Neuronal stem cell (in vitro differentiated cells): ENCODE data around the gene ASB2.

Source experiments
- DNase-seq: peaks from one replicate; pipeline ENCODE4 v3.0.0-alpha.2; 2013; ENCODE audit warnings: low spot score
- H2AFZ ChIP-seq: one replicate; pipeline ENCODE4 v1.6.1; 2013; ENCODE audit warnings: mild to moderate bottlenecking, low read length, inconsistent platforms
- H2AK5ac ChIP-seq: 2 replicates; pipeline ENCODE4 v1.6.1; 2013; ENCODE audit warnings: low read depth, mild to moderate bottlenecking, inconsistent platforms, low read length, moderate library complexity, mixed read lengths
- H2BK120ac ChIP-seq: 2 replicates; pipeline ENCODE4 v1.6.1; 2013; ENCODE audit warnings: low read depth, mild to moderate bottlenecking, inconsistent platforms, low read length, moderate library complexity, mixed read lengths
- H2BK12ac ChIP-seq: one replicate; pipeline ENCODE4 v1.6.1; 2013; ENCODE audit warnings: low read length, inconsistent platforms
- H2BK15ac ChIP-seq: 2 replicates; pipeline ENCODE4 v1.6.1; 2013; ENCODE audit warnings: mild to moderate bottlenecking, low read length, inconsistent platforms, mixed read lengths
- H2BK5ac ChIP-seq: one replicate; pipeline ENCODE4 v1.6.1; 2013; ENCODE audit warnings: inconsistent platforms, mild to moderate bottlenecking, low read length, moderate library complexity
- H3K14ac ChIP-seq: one replicate; pipeline ENCODE4 v1.6.1; 2013; ENCODE audit warnings: low read length, inconsistent platforms
- H3K18ac ChIP-seq: 2 replicates; pipeline ENCODE4 v1.6.1; 2013; ENCODE audit warnings: low read length, inconsistent platforms
- H3K23ac ChIP-seq: 2 replicates; pipeline ENCODE4 v1.6.1; 2013; ENCODE audit warnings: low read depth, mild to moderate bottlenecking, mixed read lengths, low read length, inconsistent platforms; ENCODE audit not compliant: poor library complexity
- H3K27ac ChIP-seq: replicated peaks from 3 replicates; pipeline ENCODE4 v1.5.1; 2013; ENCODE audit warnings: low read length, inconsistent platforms
- H3K27me3 ChIP-seq, 3 experiments: 2 replicates each; pipeline ENCODE4 v1.6.1; 2013; ENCODE audit warnings: low read length in 3 of 3, mild to moderate bottlenecking in 2 of 3, inconsistent platforms in 1 of 3, low read depth in 1 of 3, mixed read lengths in 1 of 3, moderate library complexity in 1 of 3; ENCODE audit not compliant: control insufficient read depth in 3 of 3, insufficient read depth in 3 of 3
- H3K36me3 ChIP-seq, 2 donors: replicated peaks in 1 of 2; 2 replicates each; pipeline ENCODE4 v1.6.1; 2013; ENCODE audit warnings: low read length in 2 of 2; ENCODE audit not compliant: control insufficient read depth in 2 of 2, insufficient read depth in 2 of 2
- H3K4ac ChIP-seq: 2 replicates; pipeline ENCODE4 v1.6.1; 2013; ENCODE audit warnings: inconsistent platforms, mild to moderate bottlenecking, low read length, moderate library complexity
- H3K4me1 ChIP-seq, 2 donors: 1 replicate in 1 of 2; 2 replicates in 1 of 2; pipeline ENCODE4 v1.6.1; 2013; ENCODE audit warnings: low read length in 2 of 2, low read depth in 1 of 2; ENCODE audit not compliant: control insufficient read depth in 2 of 2, insufficient read depth in 1 of 2
- H3K4me2 ChIP-seq: one replicate; pipeline ENCODE4 v1.6.1; 2013; ENCODE audit warnings: mild to moderate bottlenecking, low read length, inconsistent platforms; ENCODE audit not compliant: insufficient read depth, poor library complexity, severe bottlenecking
- H3K4me3 ChIP-seq, 2 donors: 2 replicates each; pipeline ENCODE4 v1.5.1; 2013; ENCODE audit warnings: low read length in 2 of 2, mild to moderate bottlenecking in 2 of 2, inconsistent platforms in 1 of 2, moderate library complexity in 1 of 2
- H3K79me1 ChIP-seq: one replicate; pipeline ENCODE4 v1.6.1; 2013; ENCODE audit warnings: low read depth, mild to moderate bottlenecking, inconsistent platforms, low read length, moderate library complexity
- H3K9ac ChIP-seq: one replicate; pipeline ENCODE4 v1.6.1; 2013; ENCODE audit warnings: mild to moderate bottlenecking, low read depth, low read length, inconsistent platforms; ENCODE audit not compliant: poor library complexity
- H3K9me3 ChIP-seq, 2 donors: replicated peaks in 1 of 2; 2 replicates each; pipeline versions ENCODE3 to v1.6.1; 2013; ENCODE audit warnings: low read length in 2 of 2, mild to moderate bottlenecking in 2 of 2, inconsistent platforms in 1 of 2, low read depth in 1 of 2, mixed read lengths in 1 of 2, moderate library complexity in 1 of 2; ENCODE audit not compliant: control insufficient read depth in 2 of 2, insufficient read depth in 1 of 2
- H4K8ac ChIP-seq: one replicate; pipeline ENCODE4 v1.6.1; 2013; ENCODE audit warnings: low read depth, mild to moderate bottlenecking, inconsistent platforms, low read length, moderate library complexity
- H4K91ac ChIP-seq: one replicate; pipeline ENCODE4 v1.6.1; 2013; ENCODE audit warnings: low read length, low read depth, mild to moderate bottlenecking, inconsistent platforms; ENCODE audit not compliant: poor library complexity
- WGBS, 2 donors: extraction: QIAGEN DNeasy Blood & Tissue Kit; methylation state at CpG; one replicate each; pipeline ENCODE4 v1.1.7; 2013; ENCODE audit warnings: missing lambda C conversion rate in 2 of 2, mixed read lengths in 1 of 2; ENCODE audit not compliant: insufficient read length in 2 of 2, insufficient replicate concordance in 1 of 2; ENCODE audit errors: extremely low coverage in 2 of 2; 5-methylcytosine and 5-hydroxymethylcytosine counted together

ASB2 gene

DNA sequence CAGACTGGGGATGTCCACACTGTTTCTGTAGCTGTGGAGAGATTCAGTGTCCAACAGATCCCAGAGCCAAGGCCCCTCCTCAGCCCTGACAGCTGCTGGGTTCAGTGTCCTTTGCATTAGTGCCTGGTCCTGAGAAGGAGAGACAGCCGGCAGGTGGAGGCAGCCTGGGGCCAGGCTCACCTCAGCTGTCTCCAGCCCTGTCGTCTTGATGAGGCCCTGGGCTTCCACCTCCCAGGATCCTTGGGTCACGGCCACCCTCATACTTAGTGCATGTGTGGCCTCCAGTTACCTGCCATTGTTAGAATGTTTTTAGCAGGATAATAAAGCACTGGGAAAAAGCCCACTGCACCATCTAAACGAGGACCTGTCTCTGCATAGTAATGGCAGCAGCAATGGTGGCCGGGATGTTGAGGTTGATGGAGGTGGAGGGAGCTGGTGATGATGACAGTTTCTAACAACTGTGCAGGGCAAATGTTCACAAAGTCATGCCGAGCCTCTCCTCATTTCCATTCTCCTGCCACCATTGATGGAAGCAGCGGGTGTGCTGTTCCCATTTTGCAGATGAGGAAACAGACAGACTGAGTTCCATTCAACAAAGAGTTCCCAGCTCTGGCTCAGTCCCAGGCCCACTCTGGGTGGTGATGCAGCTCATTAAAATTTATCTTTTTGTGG is 17.7 kb downstream of the ASB2 start:
- Histone ChIP-seq H3K4me3 (no peak overlapping the region), H3K14ac (no peak overlapping the region), H3K9me3 (no peaks in the 10 kb centered on the region), H3K36me3 (no peaks in the 10 kb centered on the region), H2AFZ (no peak overlapping the region), H4K91ac (no peak overlapping the region), H2BK120ac (no peak overlapping the region), H3K79me1 (no peaks in the 10 kb centered on the region), H3K18ac (no peak overlapping the region), H2BK15ac (peak overlapping the region; percentile 76), H3K4ac (no peak overlapping the region), H2BK12ac (no peak overlapping the region), H2AK5ac (peak overlapping the region; percentile 68), H3K9ac (no peak overlapping the region), H3K4me2 (no peak overlapping the region), H3K4me1 (peaks cover 10% of the 10 kb centered on the region in 2 donors), H4K8ac (no peak overlapping the region), H3K27ac (no peak overlapping the region), H2BK5ac (no peak overlapping the region), H3K27me3 (peaks cover 0 to 6% (median 0%) of the 10 kb centered on the region in 3 experiments), H3K23ac (no peak overlapping the region)
- no CpG with 5 or more reads among the region's 7 CpGs for WGBS, 2 donors
- DNase-seq, result no peak

DNA sequence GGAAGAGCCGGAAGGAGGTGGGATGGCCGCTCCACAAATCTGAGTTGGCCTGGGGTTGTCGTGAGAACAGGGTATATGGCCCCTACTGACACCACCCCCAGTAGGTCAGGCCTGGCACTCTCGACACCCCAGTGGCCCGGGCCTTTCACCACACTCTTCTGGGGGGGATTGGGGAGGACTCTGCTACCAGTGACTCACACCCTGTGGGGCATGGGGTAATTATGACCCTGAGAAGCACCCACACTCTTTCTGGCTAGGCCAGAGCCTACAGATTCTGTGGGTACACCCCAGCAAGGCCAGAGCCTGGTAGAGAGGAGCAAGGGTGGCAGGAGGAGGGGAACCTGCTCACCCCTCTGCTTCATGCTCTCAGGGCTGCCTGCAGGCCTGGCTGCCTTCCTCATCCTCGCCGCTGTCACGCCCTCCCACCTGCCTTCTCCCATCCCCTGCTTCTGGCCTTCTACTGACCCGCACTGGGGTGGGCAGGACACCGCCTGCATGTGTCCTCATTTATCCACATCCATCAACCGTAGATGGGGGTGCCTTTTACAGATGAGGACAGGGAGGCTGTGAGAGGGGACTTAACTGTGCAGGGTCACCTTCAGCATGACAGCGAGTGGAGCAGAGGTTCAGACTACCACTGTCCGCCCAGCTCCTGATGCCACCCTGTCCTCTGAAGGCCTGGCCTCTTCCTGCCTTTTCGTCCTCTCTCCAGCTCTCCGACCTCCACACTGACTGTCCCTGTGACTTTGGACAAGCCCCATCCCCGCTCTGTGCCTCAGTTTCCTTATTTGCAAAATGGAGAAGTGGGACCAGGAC is 18.4 kb downstream of the ASB2 start:
- no peak overlapping the region for H3K23ac ChIP-seq
- H4K91ac ChIP-seq, result peak overlapping the region; percentile 41
- no peak overlapping the region for H4K8ac ChIP-seq
- H3K14ac ChIP-seq, result peak overlapping the region; percentile 64
- H3K36me3 ChIP-seq, result no peaks in the 10 kb centered on the region
- H3K4me3 ChIP-seq, result no peak overlapping the region
- no peaks in the 10 kb centered on the region for H3K79me1 ChIP-seq
- H3K4ac ChIP-seq, result peak overlapping the region; percentile 29
- H3K18ac ChIP-seq, result peak overlapping the region; percentile 79
- no CpG with 5 or more reads among the region's 16 CpGs for WGBS, 2 donors
- no peak for DNase-seq
- no peak overlapping the region for H2AFZ ChIP-seq
- no peak overlapping the region for H3K9ac ChIP-seq
- H3K27ac ChIP-seq, result no peak overlapping the region
- H2BK15ac ChIP-seq, result peak overlapping the region; percentile 76
- H3K4me2 ChIP-seq, result no peak overlapping the region
- no peak overlapping the region for H2BK5ac ChIP-seq
- H3K4me1 ChIP-seq, result peaks cover 7 to 10% of the 10 kb centered on the region in 2 donors
- peaks cover 0 to 6% (median 0%) of the 10 kb centered on the region in 3 experiments for H3K27me3 ChIP-seq
- no peak overlapping the region for H2BK120ac ChIP-seq
- no peaks in the 10 kb centered on the region for H3K9me3 ChIP-seq
- peak overlapping the region; percentile 93 for H2BK12ac ChIP-seq
- H2AK5ac ChIP-seq, result peak overlapping the region; percentile 68

DNA sequence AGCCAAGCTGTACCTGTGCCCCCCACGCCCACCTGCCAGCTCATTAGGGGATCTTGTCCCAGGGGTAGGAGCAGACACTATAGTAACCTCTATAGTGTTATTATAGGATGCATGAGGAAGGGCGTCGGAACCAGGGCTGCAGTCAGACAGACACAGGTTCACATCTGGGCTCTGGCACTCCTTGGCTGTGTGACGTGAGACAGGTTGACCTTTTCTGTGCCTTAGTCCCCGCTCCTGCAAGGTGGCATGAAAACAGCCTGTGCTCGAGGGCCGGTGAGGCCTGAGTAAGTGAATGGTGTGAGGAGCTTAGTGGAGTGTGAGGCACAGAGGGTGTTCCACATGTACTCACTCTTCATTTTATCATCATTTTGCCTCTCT is 19.0 kb downstream of the ASB2 start:
- DNase-seq, result no peak
- Histone ChIP-seq H3K14ac (no peak overlapping the region), H3K36me3 (no peaks in the 10 kb centered on the region), H3K4me2 (no peak overlapping the region), H2BK12ac (peak overlapping the region; percentile 24), H3K79me1 (no peaks in the 10 kb centered on the region), H2BK120ac (no peak overlapping the region), H3K27ac (no peak overlapping the region), H4K8ac (no peak overlapping the region), H3K18ac (peak overlapping the region; percentile 86), H2BK15ac (no peak overlapping the region), H3K4me3 (no peak overlapping the region), H3K9me3 (no peaks in the 10 kb centered on the region), H2AFZ (no peak overlapping the region), H3K4me1 (peaks cover 6 to 12% of the 10 kb centered on the region in 2 donors), H3K23ac (no peak overlapping the region), H3K27me3 (peaks cover 0 to 6% (median 0%) of the 10 kb centered on the region in 3 experiments), H3K9ac (no peak overlapping the region), H4K91ac (no peak overlapping the region), H2BK5ac (peak overlapping the region; percentile 19), H2AK5ac (no peak overlapping the region), H3K4ac (no peak overlapping the region)
- WGBS, 2 donors, result no CpG with 5 or more reads among the region's 7 CpGs
